Jurkat, Clone E6-1 (cell line): ENCODE measurements around the gene SGK1.
"Not testable (repeated sequence)": the region's sequence is repeated elsewhere in the genome, so short reads cannot be mapped to it uniquely, and the experiment has no call there.

ENCODE experiments used
- DNase-seq: peaks from one replicate; pipeline ENCODE4 v3.0.0-alpha.2; 2011; ENCODE audit warnings: low read depth, low spot score
- H3K4me3 ChIP-seq: 2 replicates; pipeline ENCODE4 v1.5.1; 2011; ENCODE audit warnings: mild to moderate bottlenecking, low read length, control low read depth, moderate library complexity

SGK1 gene

DNA sequence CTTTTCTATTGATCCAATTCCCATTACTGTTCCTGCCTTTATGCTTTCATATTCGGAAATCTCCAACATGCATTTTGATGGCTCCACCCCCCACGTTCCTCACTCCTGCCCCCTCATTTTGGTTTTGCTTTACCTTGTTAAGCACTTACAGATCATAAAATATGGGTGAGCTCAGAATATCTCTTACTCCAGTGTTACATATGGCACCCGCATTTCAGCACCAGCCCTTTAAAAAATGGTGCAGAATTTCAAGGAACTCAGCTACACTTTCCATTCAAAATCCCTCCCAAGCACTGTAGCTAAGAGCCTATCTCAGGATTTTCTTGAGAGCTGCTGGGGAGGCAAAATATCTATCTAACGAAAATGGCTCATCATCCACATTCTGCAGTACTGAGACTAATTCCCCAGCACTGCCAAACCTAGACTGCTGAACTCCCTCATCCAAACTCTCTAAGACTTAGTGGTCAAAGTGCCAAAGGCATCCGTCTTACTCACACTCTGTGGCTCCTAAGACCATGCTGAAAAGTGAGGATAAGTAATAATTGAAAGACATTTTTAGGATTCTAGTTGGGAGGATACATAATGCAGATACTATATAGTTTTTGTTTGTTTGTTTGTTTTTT is 7.8 kb downstream of the SGK1 start:
- no peak for DNase-seq
- no peak overlapping the region for H3K4me3 ChIP-seq

DNA sequence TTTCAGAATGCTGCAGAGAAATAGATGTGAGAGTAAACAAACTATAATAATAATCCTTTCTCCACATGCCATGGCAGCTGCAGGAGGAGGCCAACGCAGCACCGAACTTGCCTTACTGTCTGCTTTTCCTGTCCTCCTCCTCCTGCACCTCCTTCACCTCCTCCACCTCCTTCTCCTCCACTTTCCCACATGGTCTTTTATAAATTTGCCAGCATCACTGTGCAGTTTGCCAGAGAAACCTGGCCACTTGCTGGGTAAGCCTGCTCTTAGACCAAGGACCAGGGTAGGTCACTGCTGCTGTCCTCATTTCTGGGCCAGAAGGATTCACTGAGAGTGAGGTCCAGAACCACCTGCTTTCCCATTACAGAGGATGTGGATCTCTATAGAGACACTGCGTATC is 8.7 kb downstream of the SGK1 start:
- no peak overlapping the region for H3K4me3 ChIP-seq
- DNase-seq = no peak

DNA sequence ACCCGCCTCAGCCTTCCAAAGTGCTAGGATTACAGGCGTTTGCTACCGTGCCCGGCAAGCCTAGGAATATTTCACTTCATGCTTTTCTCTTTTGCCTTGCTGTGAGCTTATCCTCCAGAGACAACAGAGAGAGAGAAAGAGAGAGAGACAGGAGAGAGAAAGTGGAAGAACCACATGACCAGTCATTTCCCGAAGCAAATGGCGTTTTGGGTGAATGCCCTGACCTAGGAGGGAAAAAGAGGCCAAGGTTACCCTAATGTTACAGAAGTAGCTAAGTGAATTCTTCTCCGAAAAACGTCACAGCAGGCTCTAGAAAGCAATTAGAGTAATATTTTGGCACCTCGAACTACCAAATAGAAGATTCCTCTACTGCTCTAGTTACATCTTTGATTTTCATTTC is 9.1 kb downstream of the SGK1 start:
- no peak overlapping the region for H3K4me3 ChIP-seq
- no peak for DNase-seq

DNA sequence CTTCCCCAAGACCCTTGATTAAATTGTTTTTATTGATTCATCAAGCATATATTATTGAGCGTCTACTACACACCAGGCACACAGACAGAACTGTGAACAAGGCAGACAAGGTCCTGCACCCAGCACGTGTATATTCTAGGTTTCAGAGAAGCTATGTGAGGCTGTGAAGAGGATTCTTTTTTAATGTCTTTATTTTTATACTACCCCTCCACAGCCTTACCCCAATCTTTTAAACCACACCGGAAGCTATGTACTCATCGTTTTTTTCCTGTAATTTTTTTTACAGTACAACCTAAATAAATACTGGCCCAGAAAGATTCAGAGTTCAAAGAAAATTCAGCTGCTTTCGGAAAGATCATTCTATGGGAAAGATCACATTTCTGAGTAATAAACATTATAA is 10.0 kb downstream of the SGK1 start:
- DNase-seq = no peak
- no peak overlapping the region for H3K4me3 ChIP-seq

DNA sequence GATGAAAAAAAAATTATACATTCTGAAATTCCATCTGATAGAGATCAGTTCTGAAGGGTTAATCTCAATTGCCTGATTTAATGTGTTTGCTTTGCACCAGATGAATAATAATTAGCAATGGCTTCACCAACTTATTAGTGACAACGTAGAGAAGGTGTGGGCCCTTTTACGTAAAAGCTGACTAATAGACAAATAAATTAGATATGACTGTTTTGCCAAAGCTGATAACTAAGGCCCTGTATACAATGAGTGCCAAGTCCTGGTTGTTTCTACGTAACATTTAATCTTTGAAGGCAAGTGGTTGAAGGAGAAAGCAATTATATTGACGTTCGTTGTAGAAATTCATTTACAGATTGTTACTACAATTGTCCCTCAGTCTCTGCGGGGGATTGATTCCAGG is 10.8 kb downstream of the SGK1 start:
- no peak for DNase-seq
- H3K4me3 ChIP-seq = no peak overlapping the region

DNA sequence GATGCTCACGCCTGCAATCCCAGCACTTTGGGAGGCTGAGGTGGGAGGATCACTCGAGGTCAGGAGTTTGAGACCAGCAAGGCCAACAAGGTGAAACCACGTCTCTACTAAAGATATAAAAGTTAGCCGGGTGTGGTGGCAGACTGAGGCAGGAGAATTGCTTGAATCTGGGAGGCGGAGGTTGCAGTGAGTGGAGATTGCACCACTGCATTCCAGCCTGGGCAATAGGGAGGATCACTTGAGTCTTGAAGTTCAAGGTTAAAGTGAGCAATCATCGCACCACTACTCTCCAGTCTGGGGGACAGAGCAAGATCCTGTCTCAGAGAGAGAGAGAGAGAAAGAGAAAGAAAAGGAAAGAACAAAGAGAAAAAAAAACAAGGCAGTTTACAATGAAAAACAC is 13.5 kb downstream of the SGK1 start:
- not testable (repeated sequence) for H3K4me3 ChIP-seq, DNase-seq

DNA sequence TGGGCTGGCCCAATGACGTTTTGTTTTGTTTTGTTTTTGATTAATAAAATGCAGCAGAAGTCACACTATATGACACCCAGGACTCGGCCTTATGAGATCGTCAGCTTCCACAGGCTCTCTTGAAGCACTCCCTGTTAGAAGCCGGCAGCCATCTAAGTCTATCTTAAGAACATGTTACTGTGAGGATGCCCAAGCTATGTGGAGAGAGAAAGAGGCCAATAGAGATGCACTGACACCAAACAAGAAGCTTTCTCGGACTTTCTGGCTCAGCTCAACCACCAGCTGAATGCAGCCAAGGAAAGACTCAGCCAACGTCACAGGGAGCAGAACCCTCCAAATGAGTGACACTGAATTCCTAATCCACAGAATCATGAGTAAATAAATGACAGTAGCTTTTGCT is 14.0 kb downstream of the SGK1 start:
- no peak overlapping the region for H3K4me3 ChIP-seq
- no peak for DNase-seq

DNA sequence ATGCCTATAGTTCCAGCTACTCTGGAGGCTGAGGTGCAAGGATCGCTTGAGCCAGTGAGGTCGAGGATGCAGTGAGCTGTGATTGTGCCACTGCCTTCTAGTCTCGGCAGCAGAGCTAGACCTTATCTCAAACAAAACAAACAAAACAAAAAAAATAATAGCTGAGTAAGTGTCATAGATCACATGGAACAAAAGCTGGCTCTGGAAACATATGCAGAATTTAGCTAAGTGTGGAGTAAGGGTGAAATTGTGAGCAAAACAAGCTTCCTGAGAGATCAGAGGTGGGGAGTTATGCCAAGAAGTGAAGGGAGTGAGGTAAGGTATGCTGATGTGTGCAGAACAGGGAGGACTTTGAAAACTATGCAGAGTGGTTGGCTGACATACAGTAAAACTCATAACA is 18.7 kb downstream of the SGK1 start:
- no peak overlapping the region for H3K4me3 ChIP-seq
- DNase-seq = no peak

DNA sequence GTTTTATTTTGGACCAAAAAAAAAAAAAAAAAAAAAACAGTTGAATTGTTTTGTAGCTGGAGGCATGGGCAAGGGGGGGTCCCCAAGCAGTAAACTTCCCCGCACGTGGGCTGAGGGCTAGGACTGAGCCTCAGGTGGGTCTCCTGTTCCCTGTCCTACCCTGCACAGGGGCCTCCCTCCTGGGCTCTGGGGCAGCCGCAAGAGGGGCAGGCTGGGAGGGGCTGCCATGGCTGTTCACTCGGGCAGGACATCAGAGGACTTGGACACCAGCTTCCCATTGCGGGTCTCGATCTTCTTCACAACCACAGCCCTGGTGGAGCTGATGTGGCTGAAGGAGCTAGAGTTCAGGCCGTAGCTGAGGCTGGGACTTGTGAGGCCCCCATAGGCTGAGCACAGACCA is 21.1 kb downstream of the SGK1 start:
- DNase-seq = no peak
- H3K4me3 ChIP-seq = no peak overlapping the region

DNA sequence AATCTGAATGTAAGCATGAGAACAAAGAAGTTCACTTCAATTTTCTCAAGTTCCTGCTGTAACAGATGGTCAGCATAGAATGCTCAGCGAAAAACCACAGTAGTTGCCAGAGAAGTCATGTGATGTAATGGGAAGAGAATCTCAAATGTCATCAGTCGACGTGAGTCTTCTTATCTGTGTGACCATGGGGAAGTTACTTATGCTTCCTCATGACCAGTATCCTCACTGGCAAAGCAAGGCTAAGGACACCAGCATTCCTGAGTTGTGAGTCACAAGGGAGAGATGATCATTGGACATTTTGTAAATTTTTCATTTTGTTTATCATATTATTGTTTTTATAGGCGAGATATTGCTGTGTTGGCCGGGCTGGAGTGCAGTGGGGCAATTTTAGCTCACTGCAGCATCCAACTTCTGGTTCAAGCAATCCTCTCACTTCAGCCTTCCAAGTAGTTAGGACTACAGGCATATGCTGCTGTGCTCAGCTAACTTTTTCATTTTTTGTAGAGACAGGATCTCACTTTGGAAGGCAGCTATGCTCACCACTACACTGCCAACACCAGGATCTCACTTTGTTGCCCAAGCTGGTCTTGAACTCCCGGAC is 21.9 kb downstream of the SGK1 start:
- H3K4me3 ChIP-seq = no peak overlapping the region
- no peak for DNase-seq

DNA sequence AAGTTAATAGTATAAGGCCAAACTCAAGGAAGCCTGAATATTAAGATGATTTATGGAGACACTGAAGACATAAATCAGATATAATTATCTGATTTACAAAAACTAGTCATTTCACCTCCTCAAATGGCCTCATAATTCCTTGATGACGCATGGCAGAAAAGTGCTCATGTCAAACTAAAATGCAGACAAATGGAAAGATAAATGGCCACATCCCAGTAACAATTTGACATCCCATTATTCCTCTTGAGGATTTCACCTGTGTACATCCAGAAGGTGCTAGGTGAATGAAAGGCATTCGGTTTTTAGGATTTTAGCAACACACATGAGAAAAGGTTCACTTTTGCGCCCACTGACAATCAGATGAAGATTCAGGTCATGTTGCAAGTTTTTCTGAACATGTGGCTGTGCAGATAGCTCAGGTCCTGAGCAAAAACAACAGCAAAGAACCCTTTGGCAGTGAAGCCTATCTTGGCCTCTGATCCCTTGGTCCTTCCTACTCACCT is 24.2 kb downstream of the SGK1 start:
- DNase-seq = no peak
- no peak overlapping the region for H3K4me3 ChIP-seq

DNA sequence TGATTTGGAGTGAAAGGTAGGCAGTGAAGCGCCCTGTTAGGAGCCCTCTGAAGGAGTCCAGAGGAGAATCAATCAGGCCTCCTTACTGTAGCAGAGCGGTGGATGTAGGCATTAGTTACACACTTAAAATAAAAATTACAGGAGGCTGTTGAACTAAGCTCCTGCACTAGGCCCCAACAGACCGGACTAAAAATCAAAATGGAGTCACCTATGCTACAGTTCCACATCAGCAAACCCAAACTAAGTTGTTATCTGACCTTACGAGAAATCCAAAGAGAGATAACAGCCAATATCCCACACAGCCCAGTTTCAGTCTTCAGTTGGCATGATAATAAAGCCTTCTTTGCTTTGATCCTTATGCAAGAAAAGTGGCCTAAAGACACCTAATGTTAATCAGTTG is 26.8 kb downstream of the SGK1 start:
- no peak for DNase-seq
- no peak overlapping the region for H3K4me3 ChIP-seq

DNA sequence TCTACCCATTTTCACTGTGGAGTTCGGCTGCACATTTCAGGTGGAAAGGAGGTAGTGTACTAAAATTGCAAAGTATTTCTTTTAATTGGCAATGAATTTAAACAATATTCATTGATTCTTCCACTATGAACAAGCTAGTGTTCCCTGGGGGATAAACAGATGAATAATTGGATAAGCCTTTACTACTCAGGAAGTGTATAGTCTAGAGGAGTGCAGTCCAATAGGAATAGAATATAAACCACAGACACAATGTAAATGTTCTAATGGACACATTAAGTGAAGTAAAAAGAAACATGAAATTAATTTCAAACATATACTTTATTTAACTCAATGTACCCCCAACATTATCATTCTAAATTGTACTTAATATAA is 28.7 kb downstream of the SGK1 start:
- DNase-seq = no peak
- H3K4me3 ChIP-seq = no peak overlapping the region

DNA sequence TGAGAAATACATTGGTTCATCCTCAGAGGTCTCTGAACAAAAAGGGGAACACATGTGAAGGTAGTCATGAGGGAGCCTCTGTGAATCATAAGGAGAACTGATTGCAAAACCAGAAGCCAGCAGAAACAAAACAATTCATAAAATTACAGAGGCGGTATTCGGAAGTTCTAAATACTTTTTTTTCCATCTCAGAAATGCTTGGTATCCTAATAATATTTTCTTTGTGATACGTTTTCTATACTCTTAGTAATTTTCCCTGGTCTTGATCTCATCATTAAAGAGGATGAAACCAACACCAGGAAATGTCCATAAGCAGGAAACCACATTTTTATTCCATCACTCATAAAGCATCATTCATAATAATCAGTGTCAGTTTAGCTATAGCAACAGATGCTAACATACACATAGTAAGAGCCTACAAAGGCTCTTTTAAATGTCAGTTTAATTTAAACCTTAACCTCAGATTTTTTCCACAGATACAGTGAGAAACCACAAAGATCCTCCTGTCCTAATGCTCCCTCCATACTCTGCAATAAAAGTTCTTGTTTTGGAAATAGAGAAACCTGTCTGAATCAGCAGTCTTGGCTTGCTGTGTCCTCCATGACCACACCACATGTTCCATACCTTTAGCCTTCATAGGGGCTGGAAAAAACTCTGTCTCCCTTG is 29.2 kb downstream of the SGK1 start:
- no peak overlapping the region for H3K4me3 ChIP-seq
- peak; percentile 68 for DNase-seq

DNA sequence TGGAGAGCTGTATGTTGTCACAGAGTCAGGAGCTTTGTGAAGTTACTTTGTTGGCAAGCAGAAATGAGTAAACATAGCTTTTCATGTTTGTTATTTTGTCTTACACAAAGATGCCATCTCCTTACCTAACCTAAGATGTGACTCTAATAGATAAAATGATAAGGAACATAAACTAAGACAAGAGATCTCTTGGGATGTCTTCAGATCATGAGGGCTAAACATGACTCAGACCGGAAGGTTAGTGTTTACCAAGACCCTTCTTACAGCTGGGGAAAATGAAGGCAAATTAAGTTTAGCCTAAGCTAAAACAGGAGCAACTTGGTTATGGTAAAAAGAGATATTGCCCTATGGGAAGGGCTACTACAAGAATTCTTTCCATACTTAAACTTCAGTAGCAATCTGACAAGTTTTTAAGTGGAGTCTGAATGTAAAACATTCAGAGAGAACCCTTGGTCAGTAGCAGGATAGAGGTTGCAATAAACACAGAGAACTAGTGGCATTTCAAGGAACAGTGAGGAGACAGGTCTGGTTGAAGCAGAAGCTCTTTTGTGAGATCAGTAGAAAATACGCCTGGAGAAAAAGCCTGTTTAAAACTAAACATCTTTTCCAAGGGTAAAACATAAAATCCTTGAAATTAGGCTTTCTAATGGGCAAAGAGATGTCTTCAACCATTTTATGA is 29.9 kb downstream of the SGK1 start:
- no peak overlapping the region for H3K4me3 ChIP-seq
- DNase-seq = no peak

DNA sequence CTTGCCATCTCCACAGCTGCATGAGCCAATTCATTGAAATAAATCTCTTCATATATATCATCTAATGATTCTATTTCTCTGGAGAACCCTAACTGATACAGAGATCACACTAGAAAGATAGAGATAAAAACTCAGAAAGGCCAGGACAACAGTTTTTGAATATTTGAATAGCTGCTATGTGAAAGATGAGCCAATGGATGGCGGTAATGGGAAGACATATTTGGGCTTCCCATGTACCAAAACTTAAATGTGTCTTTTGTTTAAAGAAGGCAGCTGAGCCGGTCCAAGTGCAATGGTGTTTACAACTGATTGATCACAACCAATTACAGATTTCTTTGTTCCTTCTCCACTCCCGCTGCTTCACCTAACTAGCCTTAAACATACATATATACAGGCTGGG is 35.1 kb downstream of the SGK1 start:
- H3K4me3 ChIP-seq = no peak overlapping the region
- no peak for DNase-seq

DNA sequence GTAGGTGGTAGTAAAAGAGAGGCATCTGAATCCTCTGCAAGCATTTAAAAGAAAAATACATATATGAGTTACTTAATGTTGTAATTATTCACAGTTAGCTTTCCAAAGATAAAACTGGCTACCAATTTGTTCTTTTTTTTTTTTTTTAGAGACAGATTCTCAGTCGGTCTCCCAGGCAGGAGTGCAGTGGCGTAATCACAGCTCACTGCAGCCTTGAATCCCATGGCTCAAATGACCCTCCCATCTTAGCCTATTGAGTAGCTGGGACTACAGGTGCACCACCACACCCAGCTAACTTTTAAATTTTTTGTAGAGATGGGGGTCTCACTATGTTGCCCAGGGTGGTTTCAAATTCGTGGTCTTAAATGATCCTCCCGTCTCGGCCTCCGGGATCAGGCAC is 36.5 kb downstream of the SGK1 start:
- no peak overlapping the region for H3K4me3 ChIP-seq
- DNase-seq = no peak

DNA sequence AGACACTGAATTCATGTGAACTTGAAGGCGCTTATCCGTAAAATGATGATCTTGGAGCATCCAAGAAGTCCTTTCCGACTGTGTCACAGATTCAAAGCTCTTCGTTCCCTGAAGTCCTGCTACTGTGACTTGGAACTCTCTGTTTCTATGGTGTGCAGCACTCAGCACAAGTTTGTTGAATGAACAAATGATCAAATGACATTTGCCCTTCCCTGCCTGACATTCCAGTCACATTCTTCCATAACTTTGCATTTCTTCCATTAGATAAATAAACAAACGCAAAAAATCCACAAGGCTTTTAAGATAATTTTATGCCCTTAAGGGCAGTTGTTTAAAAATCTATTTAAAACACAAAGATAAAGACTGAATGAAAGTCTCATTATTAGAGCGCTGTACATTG is 39.9 kb downstream of the SGK1 start:
- DNase-seq = no peak
- no peak overlapping the region for H3K4me3 ChIP-seq

DNA sequence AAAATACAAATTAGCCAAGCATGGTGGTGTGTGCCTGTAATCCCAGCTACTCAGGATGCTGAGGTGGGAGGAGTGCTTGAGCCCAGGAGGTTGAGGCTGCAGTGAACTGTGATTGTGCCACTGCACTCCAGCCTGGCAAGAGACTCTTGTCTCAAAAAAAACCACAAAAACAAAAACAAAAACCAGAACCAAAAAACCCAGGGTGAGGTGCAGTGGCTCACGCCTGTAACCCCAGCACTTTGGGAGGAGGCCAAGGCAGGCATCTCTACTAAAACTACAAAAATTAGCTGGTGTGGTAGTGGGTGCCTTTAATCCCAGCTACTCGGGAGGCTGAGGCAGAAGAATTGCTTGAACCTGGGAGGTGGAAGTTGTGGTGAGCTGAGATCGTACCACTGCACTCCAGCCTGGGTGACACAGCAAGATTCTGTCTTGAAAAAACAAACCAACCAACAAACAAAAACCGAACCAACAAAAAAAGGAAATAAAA is 41.0 kb downstream of the SGK1 start:
- H3K4me3 ChIP-seq = not testable (repeated sequence)
- peak; percentile 33 for DNase-seq

DNA sequence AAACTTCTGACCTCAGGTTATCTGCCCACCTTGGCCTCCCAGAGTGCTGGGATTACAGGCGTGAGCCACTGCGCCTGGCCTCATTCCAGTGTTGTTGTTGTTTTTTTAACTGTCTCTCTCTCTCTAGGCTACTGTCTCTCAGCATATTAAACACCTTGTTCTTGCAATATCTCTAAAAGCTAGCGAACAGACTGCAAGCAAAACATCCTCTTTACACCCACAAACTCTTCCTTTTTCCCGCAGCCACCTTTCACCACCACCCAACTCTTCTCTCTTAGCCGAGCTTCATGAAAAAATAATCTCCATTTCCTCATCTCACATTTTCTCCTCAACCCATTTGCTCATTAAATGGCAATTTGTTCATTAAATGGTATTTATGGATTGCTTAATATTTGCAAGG is 45.5 kb downstream of the SGK1 start:
- no peak overlapping the region for H3K4me3 ChIP-seq
- no peak for DNase-seq
